ENCODE measurements around the gene RNF8. TPM values are rescaled to one million over a fixed set of nuclear protein-coding genes. Genes with fewer than 3 reads are reported as not detected.

Gene RNF8
- total RNA-seq, 3 donors from 2014 or later (not counting 1 experiment from before 2014, with no cell fraction given) = 11.4 to 18.2 (median 14.0) TPM

DNA sequence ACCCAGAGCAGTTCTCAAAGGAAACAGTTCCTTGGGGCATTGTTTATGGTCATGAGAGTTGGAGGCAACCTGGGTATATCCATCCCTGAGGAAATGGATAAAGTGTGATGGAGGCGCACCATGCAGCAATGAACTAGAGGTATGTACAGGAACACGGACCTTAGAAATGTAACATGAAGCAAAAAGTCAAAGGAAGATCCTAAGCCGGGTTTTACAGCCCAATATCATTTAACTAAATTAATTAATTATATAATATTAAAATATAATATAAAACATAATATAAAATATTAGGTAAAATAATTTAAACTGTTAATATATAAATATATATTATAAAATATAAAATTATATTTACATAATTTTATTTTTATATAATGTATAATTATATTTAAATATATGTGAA lies 44.1 kb upstream of the RNF8 start:
- H3K4me1 Mint-ChIP-seq = peaks cover 2% of the 10 kb centered on the region in 2 donors
- intact Hi-C loops (cut with micrococcal nuclease) = no loop called here
- no peaks in the 10 kb centered on the region for H3K27me3 ChIP-seq (ENCODE audit: control insufficient read depth, insufficient read depth, low read length)
- H3K9me3 ChIP-seq (ENCODE audit: control insufficient read depth, insufficient read depth, low read length) = no peaks in the 10 kb centered on the region
- peaks cover 3% of the 10 kb centered on the region for H3K4me1 ChIP-seq (ENCODE audit: control insufficient read depth, insufficient read depth, low read length)
- TF ChIP-seq, protein P1, sequence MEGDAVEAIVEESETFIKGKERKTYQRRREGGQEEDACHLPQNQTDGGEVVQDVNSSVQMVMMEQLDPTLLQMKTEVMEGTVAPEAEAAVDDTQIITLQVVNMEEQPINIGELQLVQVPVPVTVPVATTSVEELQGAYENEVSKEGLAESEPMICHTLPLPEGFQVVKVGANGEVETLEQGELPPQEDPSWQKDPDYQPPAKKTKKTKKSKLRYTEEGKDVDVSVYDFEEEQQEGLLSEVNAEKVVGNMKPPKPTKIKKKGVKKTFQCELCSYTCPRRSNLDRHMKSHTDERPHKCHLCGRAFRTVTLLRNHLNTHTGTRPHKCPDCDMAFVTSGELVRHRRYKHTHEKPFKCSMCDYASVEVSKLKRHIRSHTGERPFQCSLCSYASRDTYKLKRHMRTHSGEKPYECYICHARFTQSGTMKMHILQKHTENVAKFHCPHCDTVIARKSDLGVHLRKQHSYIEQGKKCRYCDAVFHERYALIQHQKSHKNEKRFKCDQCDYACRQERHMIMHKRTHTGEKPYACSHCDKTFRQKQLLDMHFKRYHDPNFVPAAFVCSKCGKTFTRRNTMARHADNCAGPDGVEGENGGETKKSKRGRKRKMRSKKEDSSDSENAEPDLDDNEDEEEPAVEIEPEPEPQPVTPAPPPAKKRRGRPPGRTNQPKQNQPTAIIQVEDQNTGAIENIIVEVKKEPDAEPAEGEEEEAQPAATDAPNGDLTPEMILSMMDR (IDR thresholded peaks at IDR 0.05) = no peak
- DNase-seq = no peak
- H3K36me3 Mint-ChIP-seq = no peaks in the 10 kb centered on the region
- no peak overlapping the region for H3K27ac Mint-ChIP-seq
- H3K27me3 Mint-ChIP-seq (ENCODE audit: low read depth in 2 of 2) = no peaks in the 10 kb centered on the region
- H3K4me3 Mint-ChIP-seq = no peak overlapping the region
- H3K36me3 ChIP-seq (ENCODE audit: control insufficient read depth, insufficient read depth, low read length) = peaks cover 26% of the 10 kb centered on the region
- H3K4me3 ChIP-seq (ENCODE audit: low read length) = no peak overlapping the region
- WGBS (ENCODE audit: insufficient coverage) = 89% methylated on average over 1 of the region's 3 CpGs
- no peak overlapping the region for H3K27ac ChIP-seq (ENCODE audit: low read length)
- no peak for ATAC-seq
- no peaks in the 10 kb centered on the region for H3K9me3 Mint-ChIP-seq

DNA sequence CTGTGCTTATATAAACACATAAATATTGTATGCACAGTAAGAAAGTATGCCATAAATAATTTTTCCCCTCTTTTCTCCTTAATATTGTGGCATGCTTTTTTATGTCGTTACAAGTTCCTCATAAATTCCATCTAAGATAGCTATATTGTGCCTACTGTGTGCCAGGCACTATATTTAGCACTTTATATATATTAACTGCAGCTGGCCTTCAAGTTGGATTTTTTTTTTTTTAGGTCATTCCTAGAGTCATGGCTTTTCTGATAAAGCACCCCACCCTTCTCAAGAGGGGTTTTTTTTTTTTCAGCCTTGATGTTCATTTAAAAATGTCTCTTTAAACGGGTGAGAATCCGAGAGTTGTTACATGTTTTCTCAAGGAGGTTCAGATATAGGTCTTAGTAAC lies 42.8 kb upstream of the RNF8 start:
- peak overlapping the region in 1 of 2 donors; percentile 19 for H3K27ac Mint-ChIP-seq
- H3K27me3 Mint-ChIP-seq (ENCODE audit: low read depth in 2 of 2) = no peaks in the 10 kb centered on the region

DNA sequence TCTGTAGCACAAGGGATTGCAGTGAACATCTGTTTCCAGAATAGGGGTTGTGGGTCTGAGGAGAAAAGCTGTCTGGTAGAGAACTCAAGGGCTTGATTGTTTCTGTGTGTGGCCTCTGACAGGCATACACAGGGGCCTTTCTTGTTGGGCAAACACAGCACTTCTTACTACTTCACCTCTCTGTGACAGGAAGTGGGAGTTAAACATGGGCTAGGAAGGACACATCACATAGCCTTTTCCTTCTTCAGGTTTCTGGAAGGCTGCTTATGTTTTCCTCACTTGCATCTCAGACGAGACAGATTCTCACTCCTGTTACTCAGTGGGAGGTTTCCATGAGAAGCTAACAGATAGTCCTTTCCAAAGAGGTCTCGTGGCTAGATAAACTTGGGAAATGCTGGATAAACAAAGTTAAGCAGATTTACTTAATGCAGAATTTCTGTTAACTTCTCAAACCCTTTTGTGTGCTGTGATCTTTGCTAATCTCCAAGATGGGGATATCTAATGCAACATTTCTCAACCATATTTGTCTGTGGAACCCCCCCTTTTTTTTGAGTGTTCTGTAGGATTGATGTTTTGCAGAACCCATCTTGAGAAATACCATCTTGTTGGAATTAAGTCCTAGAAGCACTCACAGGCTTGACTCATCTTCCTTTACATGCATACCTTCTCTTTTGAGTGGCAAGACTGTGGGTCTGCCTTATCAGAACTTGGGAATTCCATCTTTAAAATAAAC lies 41.9 kb upstream of the RNF8 start:
- Mint-ChIP-seq H3K9me3 (no peaks in the 10 kb centered on the region), H3K27ac (peak overlapping the region in 1 of 2 donors; percentile 19), H3K4me1 (peaks cover 5 to 6% of the 10 kb centered on the region in 2 donors), H3K27me3 (ENCODE audit: low read depth in 2 of 2) (no peaks in the 10 kb centered on the region), H3K36me3 (no peaks in the 10 kb centered on the region), H3K4me3 (no peak overlapping the region)
- H3K4me3 ChIP-seq (ENCODE audit: low read length) = no peak overlapping the region
- DNase-seq (no peak), ATAC-seq (no peak)
- H3K36me3 ChIP-seq (ENCODE audit: control insufficient read depth, insufficient read depth, low read length) = peaks cover 32% of the 10 kb centered on the region
- intact Hi-C loops (cut with micrococcal nuclease) = no loop called here
- WGBS (ENCODE audit: insufficient coverage) = 94% methylated on average over 2 of the region's 2 CpGs
- TF ChIP-seq, protein P1 (IDR thresholded peaks at IDR 0.05) = no peak
- H3K27ac ChIP-seq (ENCODE audit: low read length) = no peak overlapping the region
- H3K9me3 ChIP-seq (ENCODE audit: control insufficient read depth, insufficient read depth, low read length) = no peaks in the 10 kb centered on the region
- H3K4me1 ChIP-seq (ENCODE audit: control insufficient read depth, insufficient read depth, low read length) = peaks cover 6% of the 10 kb centered on the region
- H3K27me3 ChIP-seq (ENCODE audit: control insufficient read depth, insufficient read depth, low read length) = no peaks in the 10 kb centered on the region

More for the DNA sequence above, 42.8 kb upstream of the RNF8 start:
- Mint-ChIP-seq H3K4me3 (no peak overlapping the region), H3K4me1 (peaks cover 5 to 6% of the 10 kb centered on the region in 2 donors), H3K9me3 (no peaks in the 10 kb centered on the region), H3K36me3 (no peaks in the 10 kb centered on the region)
- Histone ChIP-seq H3K9me3 (ENCODE audit: control insufficient read depth, insufficient read depth, low read length) (no peaks in the 10 kb centered on the region), H3K27ac (ENCODE audit: low read length) (no peak overlapping the region), H3K4me3 (ENCODE audit: low read length) (no peak overlapping the region), H3K36me3 (ENCODE audit: control insufficient read depth, insufficient read depth, low read length) (peaks cover 30% of the 10 kb centered on the region), H3K4me1 (ENCODE audit: control insufficient read depth, insufficient read depth, low read length) (peaks cover 6% of the 10 kb centered on the region), H3K27me3 (ENCODE audit: control insufficient read depth, insufficient read depth, low read length) (no peaks in the 10 kb centered on the region)
- 98% methylated on average over 3 of the region's 3 CpGs for WGBS (ENCODE audit: insufficient coverage)
- TF ChIP-seq, protein P1 (IDR thresholded peaks at IDR 0.05) = no peak
- intact Hi-C loops (cut with micrococcal nuclease) = no loop called here
- ATAC-seq (no peak), DNase-seq (no peak)

Measured in natural killer cell (primary cell).